ENCODE data around the gene BTBD9.

DNA sequence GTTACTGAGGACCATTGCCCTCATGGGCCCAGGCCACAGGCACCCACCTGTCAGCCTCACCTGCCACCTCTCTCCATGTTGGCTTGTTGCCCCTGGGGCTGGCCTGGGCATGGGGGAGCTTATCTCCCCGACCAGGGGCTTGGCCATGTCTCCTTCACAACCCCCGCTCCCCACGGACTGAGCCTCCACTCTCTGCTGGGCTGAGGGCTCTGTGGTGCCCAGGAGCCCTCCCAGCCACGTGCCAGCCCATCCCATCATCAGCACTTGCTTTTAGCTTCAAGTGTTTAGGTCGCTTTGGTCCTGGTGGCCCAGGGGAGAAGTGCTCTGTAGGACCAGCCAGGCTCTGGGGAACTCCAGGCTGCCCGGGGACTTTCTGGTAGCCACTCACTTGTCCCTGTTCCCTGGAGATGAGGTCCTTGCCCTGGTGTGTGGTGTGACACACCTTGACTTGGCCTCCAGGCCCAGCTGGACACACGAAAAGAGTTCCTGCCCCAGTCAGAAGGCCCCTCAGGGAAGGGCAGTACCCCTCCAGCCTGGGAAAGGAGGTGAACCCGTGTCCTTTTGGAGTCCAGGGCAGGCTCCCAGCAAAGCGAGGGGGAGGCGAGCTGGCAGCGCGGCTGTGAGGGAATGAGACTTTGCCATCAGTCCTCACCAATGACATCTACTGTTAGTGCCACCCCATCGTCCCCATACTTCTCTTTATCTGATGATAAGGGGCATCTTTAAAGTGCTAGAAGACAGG, 467.6 kb downstream of the BTBD9 start:
- TF ChIP-seq CTCF (IDR thresholded peaks at IDR 0.05; ENCODE audit: insufficient read depth, low read depth, low read length) (no peak), EZH2 (IDR thresholded peaks at IDR 0.05; ENCODE audit: insufficient read depth, low read length) (no peak)
